Transverse colon (tissue), 4 donors: Measurements from ENCODE around the gene KCNT2. TPM values are rescaled to one million over a fixed set of nuclear protein-coding genes. Genes with fewer than 3 reads are reported as not detected.

ENCODE experiments used
- DNase-seq: peaks from one replicate; pipeline ENCODE4 v3.0.0-alpha.2; 2019
- H3K27ac ChIP-seq, 4 donors: fragments of 200-600 bp; sonication (generic); 2 replicates each; pipeline ENCODE4 v1.5.1; 2016 to 2018; ENCODE audit warnings: inconsistent platforms in 4 of 4
- H3K27me3 ChIP-seq: fragments of 200-600 bp; sonication (generic); 2 replicates; pipeline ENCODE4 v1.5.1; 2017; ENCODE audit warnings: inconsistent platforms
- H3K36me3 ChIP-seq, 4 donors: fragments of 200-600 bp; sonication (generic); 2 replicates each; pipeline ENCODE4 v1.5.1; 2017 to 2019; ENCODE audit warnings: inconsistent platforms in 4 of 4
- H3K4me1 ChIP-seq, 4 donors: fragments of 200-600 bp; sonication (generic); 2 replicates each; pipeline ENCODE4 v1.5.1; 2017 to 2020; ENCODE audit warnings: inconsistent platforms in 4 of 4
- H3K4me3 ChIP-seq, 4 donors: fragments of 200-600 bp; sonication (generic); 1 replicate in 1 of 4; 2 replicates in 3 of 4; pipeline versions ENCODE4 v1.5.1 to v1.6.1; 2017 to 2019; ENCODE audit warnings: inconsistent platforms in 4 of 4
- H3K9me3 ChIP-seq, 2 donors: fragments of 200-600 bp; sonication (generic); 2 replicates each; pipeline ENCODE4 v1.5.1; 2017 to 2019; ENCODE audit warnings: inconsistent platforms in 2 of 2
- EP300 ChIP-seq: sonication (generic); formaldehyde crosslinking; IDR thresholded peaks from one replicate; pipeline ENCODE4 v1.6.1; 2017; ENCODE audit warnings: antibody characterized with exemption, low read depth
- POLR2A ChIP-seq: fragments of 450-650 bp; IDR thresholded peaks from one replicate; pipeline ENCODE4 v1.6.1; 2016; ENCODE audit warnings: antibody characterized with exemption, mild to moderate bottlenecking, moderate library complexity
- POLR2AphosphoS5 ChIP-seq, 3 donors: sonication (generic); formaldehyde crosslinking; IDR thresholded peaks; one replicate each; pipeline ENCODE4 v1.6.1; 2016; ENCODE audit warnings: antibody characterized with exemption in 3 of 3
- WGBS, 2 donors: methylation state at CpG; one replicate each; pipeline ENCODE4 v1.1.5; 2018; ENCODE audit warnings: low coverage in 1 of 2; 5-methylcytosine and 5-hydroxymethylcytosine counted together
- in situ Hi-C, 4 donors: fragments of 200-750 bp; cut with MboI; loops; one replicate each; pipeline versions ENCODE4 v1.15.0 to v1.15.1; 2017; ENCODE audit warnings: low sequenced_read_pairs in 3 of 4, low pct_ligation_motif_present in 1 of 4, low pct_unique_long_range_greater_than_20kb in 1 of 4
- intact Hi-C: fragments of 100-400 bp; cut with DNase I; formaldehyde crosslinking; loops from one replicate; pipeline ENCODE4 v1.15.1; 2023; ENCODE audit warnings: low total_unique reads
- total RNA-seq, 4 donors: library from RNA; depleted of rRNA; stranded (reverse); fragments of >200 nt; gene quantifications; one replicate each; pipeline ENCODE4 v1.1.0, GENCODE V29; 2016
- TF ChIP-seq, protein P1 (sequence below), 5 experiments: fragments of 200-600 bp in 3 of 5; fragments of 450-650 bp in 2 of 5; sonication (generic) in 3 of 5; IDR thresholded peaks; 1 replicate in 2 of 5; 2 replicates in 3 of 5; pipeline ENCODE4 v1.5.1; 2016 to 2017; ENCODE audit warnings: antibody characterized with exemption in 5 of 5, inconsistent platforms in 3 of 5, mild to moderate bottlenecking in 2 of 5, moderate library complexity in 1 of 5

KCNT2 gene
- total RNA-seq, 4 donors from 2014 or later: 0.80 to 1.7 (median 0.96) TPM; not detected in 1

DNA sequence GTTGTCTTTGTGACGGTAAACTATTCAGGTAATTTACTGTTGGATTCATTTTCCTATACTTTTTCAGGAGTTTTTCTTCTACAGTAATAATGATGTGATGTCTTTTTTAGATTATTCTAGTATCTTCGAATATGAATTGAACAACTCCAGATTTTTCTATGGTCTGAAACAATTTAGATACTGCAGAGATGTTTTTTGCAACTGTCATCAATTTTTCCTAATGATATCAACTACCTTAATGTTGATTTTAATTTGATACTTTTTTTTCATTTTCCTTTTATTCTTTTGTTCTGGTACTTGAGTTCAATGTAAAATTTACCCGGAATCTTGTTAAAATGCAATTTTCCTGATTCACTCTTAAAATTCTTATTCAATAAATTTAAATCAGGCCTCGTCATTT lies 110.4 kb downstream of the KCNT2 start:
- TF ChIP-seq POLR2AphosphoS5 (IDR thresholded peaks at IDR 0.05) (no peak), POLR2A (no peak), EP300 (no peak)
- TF ChIP-seq, protein P1, sequence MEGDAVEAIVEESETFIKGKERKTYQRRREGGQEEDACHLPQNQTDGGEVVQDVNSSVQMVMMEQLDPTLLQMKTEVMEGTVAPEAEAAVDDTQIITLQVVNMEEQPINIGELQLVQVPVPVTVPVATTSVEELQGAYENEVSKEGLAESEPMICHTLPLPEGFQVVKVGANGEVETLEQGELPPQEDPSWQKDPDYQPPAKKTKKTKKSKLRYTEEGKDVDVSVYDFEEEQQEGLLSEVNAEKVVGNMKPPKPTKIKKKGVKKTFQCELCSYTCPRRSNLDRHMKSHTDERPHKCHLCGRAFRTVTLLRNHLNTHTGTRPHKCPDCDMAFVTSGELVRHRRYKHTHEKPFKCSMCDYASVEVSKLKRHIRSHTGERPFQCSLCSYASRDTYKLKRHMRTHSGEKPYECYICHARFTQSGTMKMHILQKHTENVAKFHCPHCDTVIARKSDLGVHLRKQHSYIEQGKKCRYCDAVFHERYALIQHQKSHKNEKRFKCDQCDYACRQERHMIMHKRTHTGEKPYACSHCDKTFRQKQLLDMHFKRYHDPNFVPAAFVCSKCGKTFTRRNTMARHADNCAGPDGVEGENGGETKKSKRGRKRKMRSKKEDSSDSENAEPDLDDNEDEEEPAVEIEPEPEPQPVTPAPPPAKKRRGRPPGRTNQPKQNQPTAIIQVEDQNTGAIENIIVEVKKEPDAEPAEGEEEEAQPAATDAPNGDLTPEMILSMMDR (IDR thresholded peaks at IDR 0.05): no peak
- intact Hi-C loops: no loop called here
- no peak overlapping the region for H3K27ac ChIP-seq
- no peaks in the 10 kb centered on the region for H3K27me3 ChIP-seq
- no peaks in the 10 kb centered on the region for H3K9me3 ChIP-seq
- DNase-seq: no peak
- H3K36me3 ChIP-seq: no peaks in the 10 kb centered on the region
- in situ Hi-C loops: no loop called here
- H3K4me1 ChIP-seq: no peaks in the 10 kb centered on the region
- H3K4me3 ChIP-seq: no peak overlapping the region
- 78 to 82% methylated on average over 4 of the region's 4 CpGs for WGBS, 2 donors

DNA sequence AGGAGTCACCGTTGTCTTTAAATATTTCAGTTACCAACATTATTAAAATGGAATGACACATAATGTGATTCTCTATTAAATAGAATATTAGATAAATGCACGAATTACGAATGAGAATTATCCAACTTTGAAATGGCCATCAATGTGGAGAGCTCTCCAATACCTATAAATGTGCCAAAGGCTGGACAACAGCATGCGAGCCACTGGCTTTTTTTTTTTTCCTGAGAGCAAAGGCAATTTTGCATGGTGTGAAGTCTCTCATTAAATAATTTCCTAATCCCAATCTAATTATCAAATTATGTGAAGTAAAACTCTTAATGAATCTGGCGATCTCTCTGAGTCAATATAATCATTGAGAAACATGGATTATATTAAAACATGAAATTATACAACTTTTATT lies 113.5 kb downstream of the KCNT2 start:
- WGBS, 2 donors: 83 to 86% methylated on average over 5 of the region's 5 CpGs
- H3K9me3 ChIP-seq: no peaks in the 10 kb centered on the region
- intact Hi-C loops (no loop called here), in situ Hi-C loops (no loop called here)
- no peaks in the 10 kb centered on the region for H3K27me3 ChIP-seq
- H3K36me3 ChIP-seq: no peaks in the 10 kb centered on the region
- no peaks in the 10 kb centered on the region for H3K4me1 ChIP-seq
- H3K27ac ChIP-seq: no peak overlapping the region
- no peak for DNase-seq
- no peak overlapping the region for H3K4me3 ChIP-seq
- no peak for TF ChIP-seq EP300
- TF ChIP-seq, protein P1 (IDR thresholded peaks at IDR 0.05): no peak
- TF ChIP-seq POLR2AphosphoS5 (IDR thresholded peaks at IDR 0.05): no peak
- TF ChIP-seq POLR2A: no peak

GRCh38 chr1:196493881-196494280 lies 114.4 kb downstream of the KCNT2 start:
- 67 to 74% methylated on average over 4 of the region's 4 CpGs for WGBS, 2 donors
- DNase-seq: no peak
- H3K4me1 ChIP-seq: no peaks in the 10 kb centered on the region
- H3K9me3 ChIP-seq: no peaks in the 10 kb centered on the region
- H3K27me3 ChIP-seq: no peaks in the 10 kb centered on the region
- H3K27ac ChIP-seq: no peak overlapping the region
- TF ChIP-seq, protein P1 (IDR thresholded peaks at IDR 0.05): no peak
- no peak for TF ChIP-seq EP300
- TF ChIP-seq POLR2AphosphoS5 (IDR thresholded peaks at IDR 0.05): no peak
- no peak for TF ChIP-seq POLR2A
- intact Hi-C loops (no loop called here), in situ Hi-C loops (no loop called here)
- H3K36me3 ChIP-seq: no peaks in the 10 kb centered on the region
- H3K4me3 ChIP-seq: no peak overlapping the region

DNA sequence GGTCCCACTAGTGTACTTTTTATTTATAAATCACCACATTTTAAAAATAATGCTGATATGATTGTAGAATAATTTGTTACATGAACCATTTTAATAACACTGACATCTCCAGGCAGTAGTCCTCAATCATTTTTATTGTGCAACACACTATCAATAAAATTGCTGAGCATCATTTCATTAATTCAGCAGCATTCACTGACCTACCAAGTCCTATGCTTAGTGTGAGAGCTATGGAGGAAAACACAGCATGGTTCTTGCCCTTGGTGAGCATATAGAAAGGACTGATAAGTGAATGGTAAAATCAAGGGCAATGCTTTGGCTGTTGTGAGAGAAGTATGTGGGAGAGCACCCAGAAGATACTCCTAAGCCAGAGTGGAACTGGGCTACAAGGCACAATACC lies 119.7 kb downstream of the KCNT2 start:
- Histone ChIP-seq H3K4me3 (no peak overlapping the region), H3K4me1 (no peaks in the 10 kb centered on the region), H3K36me3 (no peaks in the 10 kb centered on the region), H3K9me3 (no peaks in the 10 kb centered on the region), H3K27ac (no peak overlapping the region), H3K27me3 (no peaks in the 10 kb centered on the region)
- TF ChIP-seq POLR2A: no peak
- TF ChIP-seq, protein P1 (IDR thresholded peaks at IDR 0.05): no peak
- TF ChIP-seq POLR2AphosphoS5 (IDR thresholded peaks at IDR 0.05): no peak
- no peak for TF ChIP-seq EP300
- in situ Hi-C loops: no loop called here
- DNase-seq: no peak
- intact Hi-C loops: no loop called here
